Measurements from ENCODE around the gene CYSRT1.

The CYSRT1 gene

GRCh38 chr9:137190315-137190856 lies 34.6 kb upstream of the CYSRT1 start:
- DNase-seq (ENCODE audit: low read depth): no peak

GRCh38 chr9:137191245-137191644 lies 33.7 kb upstream of the CYSRT1 start:
- DNase-seq (ENCODE audit: low read depth): no peak

GRCh38 chr9:137191691-137192447 lies 33.1 kb upstream of the CYSRT1 start:
- DNase-seq (ENCODE audit: low read depth): no peak

GRCh38 chr9:137192448-137192780 lies 32.6 kb upstream of the CYSRT1 start:
- DNase-seq (ENCODE audit: low read depth): no peak

- no peak for DNase-seq (ENCODE audit: low read depth)
Observed at GRCh38 chr9:137192859-137193258, 32.1 kb upstream of the CYSRT1 start.

- DNase-seq (ENCODE audit: low read depth): no peak
Observed at GRCh38 chr9:137193771-137194170, 31.2 kb upstream of the CYSRT1 start.

- DNase-seq (ENCODE audit: low read depth): no peak
Observed at GRCh38 chr9:137194388-137194787, 30.6 kb upstream of the CYSRT1 start.

GRCh38 chr9:137194909-137195308 lies 30.1 kb upstream of the CYSRT1 start:
- no peak for DNase-seq (ENCODE audit: low read depth)

GRCh38 chr9:137195525-137196220 lies 29.3 kb upstream of the CYSRT1 start:
- DNase-seq (ENCODE audit: low read depth): no peak

- DNase-seq (ENCODE audit: low read depth): no peak
Observed at GRCh38 chr9:137198051-137198901, 26.7 kb upstream of the CYSRT1 start.

- DNase-seq (ENCODE audit: low read depth): no peak
Observed at GRCh38 chr9:137198902-137199283, 26.1 kb upstream of the CYSRT1 start.

GRCh38 chr9:137199411-137200121 lies 25.4 kb upstream of the CYSRT1 start:
- DNase-seq (ENCODE audit: low read depth): no peak

GRCh38 chr9:137200311-137201204 lies 24.4 kb upstream of the CYSRT1 start, which contains the start of gene TPRN:
TSS of gene TPRN (minus strand) at chr9:137200741. CDS start at chr9:137200711, 30 bp downstream.
- peak; percentile 92 for DNase-seq (ENCODE audit: low read depth)

- no peak for DNase-seq (ENCODE audit: low read depth)
Observed at GRCh38 chr9:137201205-137201868, 23.6 kb upstream of the CYSRT1 start.

- DNase-seq (ENCODE audit: low read depth): no peak
Observed at GRCh38 chr9:137202966-137203365, 22.0 kb upstream of the CYSRT1 start.

GRCh38 chr9:137204731-137205125 lies 20.2 kb upstream of the CYSRT1 start:
- no peak for DNase-seq (ENCODE audit: low read depth)

- DNase-seq (ENCODE audit: low read depth): no peak
Observed at GRCh38 chr9:137205126-137206069, 19.6 kb upstream of the CYSRT1 start, which contains the start of the genes NDOR1 and TMEM203. TSS of gene NDOR1 (plus strand) at chr9:137205700. CDS start at chr9:137205778, 78 bp downstream. TSS of gene TMEM203 (minus strand) at chr9:137205648. CDS start at chr9:137205414, 234 bp downstream.

GRCh38 chr9:137206602-137207001 lies 18.4 kb upstream of the CYSRT1 start:
- DNase-seq (ENCODE audit: low read depth): no peak

- no peak for DNase-seq (ENCODE audit: low read depth)
Observed at GRCh38 chr9:137211532-137211931, 13.4 kb upstream of the CYSRT1 start.
